ENCODE results near the gene CTXND1.
"Not testable (repeated sequence)": the region's sequence is repeated elsewhere in the genome, so short reads cannot be mapped to it uniquely, and the experiment has no call there.

Gene CTXND1

DNA sequence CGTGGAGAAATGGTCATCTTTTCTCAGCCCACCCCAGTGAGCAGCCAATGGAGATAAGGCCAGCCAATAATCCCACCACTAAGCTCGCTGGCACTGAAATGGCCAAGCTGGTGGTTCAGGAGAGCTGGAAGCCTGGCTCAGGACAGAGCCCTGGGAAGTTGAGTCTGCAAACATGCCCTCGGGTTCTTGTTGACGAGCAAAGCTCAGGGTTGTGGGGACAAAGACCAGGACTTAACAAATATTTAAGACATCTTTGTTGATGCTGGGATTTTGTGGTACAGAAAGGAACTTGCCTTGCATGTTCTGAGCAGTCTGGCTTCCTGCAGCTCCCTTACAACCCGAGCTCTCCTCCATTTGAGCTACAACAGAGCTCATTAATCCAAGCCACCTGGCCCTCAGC is 94.8 kb downstream of the CTXND1 start:
- DNase-seq (ENCODE audit: low read depth) = no peak

DNA sequence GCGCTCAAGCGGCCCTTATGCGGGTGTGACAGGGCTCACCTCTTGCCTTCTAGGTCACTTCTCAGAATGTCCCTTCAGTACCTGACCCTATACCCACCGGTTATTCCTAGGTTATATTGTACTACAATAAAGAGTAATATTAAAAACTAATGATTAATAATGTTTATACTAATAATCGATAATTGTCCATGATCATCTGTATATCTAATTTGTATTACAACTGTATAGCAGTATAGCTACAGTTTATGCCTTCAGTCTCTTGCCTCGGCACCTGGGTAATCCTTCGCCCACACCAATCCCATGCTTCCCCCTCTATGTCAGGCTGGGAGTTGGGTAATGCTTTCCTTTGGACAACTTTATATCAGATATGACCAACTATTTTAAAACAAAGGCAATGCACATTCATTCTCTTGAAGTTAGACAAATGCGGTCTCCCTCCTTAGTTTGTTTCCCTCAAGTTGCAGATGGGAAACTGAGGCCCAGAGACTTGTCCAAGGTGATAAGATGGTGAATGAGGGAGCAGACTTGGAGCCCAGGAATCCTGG is 95.8 kb downstream of the CTXND1 start:
- DNase-seq (ENCODE audit: low read depth) = no peak

DNA sequence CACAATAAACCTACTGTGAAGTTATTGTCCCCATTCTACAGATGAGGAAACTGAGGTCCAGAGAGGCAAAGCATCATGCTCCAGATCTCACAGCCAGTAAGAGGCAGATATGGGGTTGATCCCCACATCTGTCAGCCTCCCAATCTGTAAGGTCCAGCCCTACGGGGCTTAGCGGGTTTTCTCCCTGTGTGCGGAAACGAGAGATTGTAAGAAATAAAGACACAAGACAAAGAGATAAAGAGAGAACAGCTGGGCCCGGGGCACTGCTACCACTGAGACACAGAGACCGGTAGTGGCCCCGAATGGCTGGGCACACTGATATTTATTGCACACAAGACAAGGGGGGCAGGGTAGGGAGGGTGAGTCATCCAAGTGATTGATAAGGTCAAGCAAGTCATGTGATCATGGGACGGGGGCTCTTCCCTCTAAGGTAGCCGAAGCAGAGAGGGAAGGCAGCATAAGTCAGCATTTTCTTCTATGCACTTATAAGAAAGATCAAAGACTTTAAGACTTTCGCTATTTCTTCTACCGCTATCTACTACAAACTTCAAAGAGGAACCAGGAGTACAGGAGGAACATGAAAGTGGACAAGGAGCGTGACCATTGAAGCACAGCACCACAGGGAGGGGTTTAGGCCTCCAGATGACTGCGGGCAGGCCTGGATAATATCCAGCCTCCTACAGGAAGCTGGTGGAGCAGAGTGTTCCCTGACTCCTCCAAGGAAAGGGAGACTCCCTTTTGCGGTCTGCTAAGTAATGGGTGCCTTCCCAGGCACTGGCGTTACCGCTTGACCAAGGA is 96.4 kb downstream of the CTXND1 start:
- DNase-seq (ENCODE audit: low read depth) = not testable (repeated sequence)

DNA sequence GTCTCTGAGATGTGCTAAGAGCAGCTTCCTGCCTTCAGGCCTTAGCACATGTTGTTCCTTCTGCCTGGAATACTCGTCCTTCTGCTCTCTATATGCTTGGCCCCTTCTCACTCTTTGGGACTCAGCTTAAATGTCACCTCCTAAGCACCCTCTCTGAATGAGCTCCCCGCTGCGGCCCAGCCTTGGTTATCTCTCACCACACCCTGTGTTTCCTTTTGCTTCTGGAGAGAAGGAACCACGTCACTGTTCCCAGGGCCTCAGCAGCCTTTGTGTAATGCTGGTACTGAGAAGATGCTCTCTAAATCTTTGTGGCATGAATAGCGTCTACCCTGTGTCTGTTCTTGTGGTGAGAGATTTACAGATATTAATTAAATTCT is 97.0 kb downstream of the CTXND1 start:
- no peak for DNase-seq (ENCODE audit: low read depth)

DNA sequence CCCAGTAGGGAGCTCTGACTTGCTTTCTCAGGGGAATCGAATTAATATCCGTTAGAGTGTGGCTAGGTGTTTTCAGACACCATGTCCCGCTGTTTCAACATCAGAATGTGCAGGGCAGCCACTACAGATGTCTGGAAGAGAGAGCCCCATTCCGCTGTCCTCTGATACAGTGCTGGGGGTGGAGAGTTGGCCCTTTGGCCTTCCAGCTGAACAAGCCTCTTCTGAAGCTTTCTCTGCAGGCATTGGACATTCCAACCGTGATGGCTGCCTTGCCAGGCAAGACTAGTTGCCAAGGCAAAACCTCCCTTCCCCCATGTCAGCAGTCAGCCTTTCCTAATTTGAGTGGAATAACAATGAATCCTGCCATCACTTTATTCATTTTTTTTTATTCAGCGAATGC is 97.7 kb downstream of the CTXND1 start:
- no peak for DNase-seq (ENCODE audit: low read depth)

DNA sequence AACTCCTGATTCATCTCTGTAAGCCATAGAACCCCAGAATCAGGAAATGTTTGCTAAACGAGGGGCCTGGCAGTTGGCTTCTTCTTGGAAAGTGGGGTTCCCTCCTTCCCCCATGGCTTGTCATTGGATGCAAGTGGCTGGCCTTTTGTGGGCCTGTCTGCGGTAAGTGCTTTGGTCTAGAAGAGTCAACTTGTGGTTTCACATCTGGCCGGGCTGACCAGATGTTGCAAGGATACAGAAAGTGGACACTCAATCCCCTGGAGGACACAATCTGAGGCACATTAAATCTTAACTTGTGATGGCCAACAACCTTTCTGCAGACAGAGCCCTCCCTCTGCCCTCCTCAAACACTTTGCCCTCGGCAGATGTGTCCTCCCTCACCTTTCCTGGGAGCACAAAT is 98.1 kb downstream of the CTXND1 start:
- no peak for DNase-seq (ENCODE audit: low read depth)

DNA sequence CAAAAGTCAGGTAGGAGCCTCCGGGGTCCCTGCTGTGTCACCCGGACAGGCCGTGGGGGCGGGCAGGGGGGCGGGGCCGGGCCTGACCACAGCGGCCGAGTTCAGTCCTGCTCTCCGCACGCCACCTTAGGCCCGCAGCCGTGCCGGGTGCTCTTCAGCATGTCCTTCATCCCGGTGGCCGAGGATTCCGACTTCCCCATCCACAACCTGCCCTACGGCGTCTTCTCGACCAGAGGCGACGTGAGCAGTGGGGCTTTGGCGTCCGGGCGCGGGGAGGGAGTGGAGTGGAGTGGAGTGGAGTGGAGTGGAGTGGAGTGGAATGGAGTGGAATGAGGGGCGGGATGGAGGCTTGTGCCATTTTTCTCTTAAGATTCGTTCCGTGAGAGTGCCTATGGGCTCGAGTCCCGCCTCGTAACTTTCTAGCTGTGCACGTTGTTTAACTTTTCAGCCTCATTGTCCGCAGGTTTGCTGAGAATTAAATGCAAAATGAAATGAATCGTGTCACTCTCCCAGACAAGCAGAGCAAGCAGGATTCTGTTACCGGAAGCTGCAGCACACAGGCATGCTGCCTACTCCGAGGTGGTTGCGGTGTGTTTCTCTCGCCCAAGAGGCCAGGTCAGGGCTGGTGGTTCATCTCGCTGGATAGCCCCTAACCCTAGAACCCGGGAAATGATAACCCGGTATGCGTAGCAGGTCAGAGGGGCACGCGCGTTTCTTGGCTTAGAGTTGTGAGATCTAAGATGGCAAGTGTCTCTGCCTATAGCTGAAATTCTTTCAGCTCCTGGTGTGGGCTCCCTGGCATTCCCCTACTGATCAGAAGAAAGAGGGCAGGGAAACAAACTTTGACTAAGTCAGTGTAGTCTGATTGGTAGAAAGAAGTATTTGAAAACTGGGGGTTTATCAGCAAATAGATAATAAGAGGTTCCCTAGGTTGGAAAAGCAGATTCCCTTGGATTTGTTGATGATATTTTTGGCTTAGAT is 98.8 kb downstream of the CTXND1 start, which contains the start of gene FAH:
Gene FAH (plus strand): TSS at position 104 of the 981 bp plus-strand sequence. CDS start 56 bp downstream, at position 160.
- no peak for DNase-seq (ENCODE audit: low read depth)

DNA sequence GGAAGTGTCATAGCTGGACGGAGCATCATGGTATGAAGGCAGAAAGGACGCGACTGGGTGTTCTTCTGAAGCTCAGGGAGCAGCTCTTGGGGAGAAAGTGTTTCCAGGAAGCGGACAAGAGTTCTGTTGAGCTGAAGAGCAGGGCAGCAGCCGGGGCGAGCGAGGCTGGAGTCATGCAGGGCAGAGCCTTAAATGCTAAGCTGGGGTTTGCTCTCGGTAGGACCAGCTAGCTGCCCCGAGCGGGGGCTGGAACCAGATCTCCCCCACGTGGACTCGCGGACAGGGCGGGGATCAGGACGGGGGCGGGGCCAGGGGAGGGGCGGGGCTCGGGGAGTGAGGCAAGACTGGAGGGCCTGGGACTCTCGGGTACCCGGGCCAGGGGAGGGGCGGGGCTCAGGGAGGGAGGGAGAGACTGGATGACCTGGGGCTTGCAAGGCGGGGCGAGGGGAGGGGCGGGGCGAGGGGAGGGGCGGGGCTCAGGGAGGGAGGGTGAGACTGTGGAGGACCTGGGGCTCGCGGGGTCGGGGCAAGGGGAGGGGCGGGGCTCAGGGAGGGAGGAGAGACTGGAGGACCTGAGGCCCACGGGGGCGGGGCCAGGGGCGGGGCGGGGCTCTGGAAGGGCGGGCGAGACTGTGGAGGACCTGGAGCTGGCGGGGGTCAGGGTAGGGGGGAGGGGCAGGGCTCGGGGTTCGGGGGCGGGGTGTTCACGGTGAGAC is 99.7 kb downstream of the CTXND1 start:
- peak; percentile 66 for DNase-seq (ENCODE audit: low read depth)

DNA sequence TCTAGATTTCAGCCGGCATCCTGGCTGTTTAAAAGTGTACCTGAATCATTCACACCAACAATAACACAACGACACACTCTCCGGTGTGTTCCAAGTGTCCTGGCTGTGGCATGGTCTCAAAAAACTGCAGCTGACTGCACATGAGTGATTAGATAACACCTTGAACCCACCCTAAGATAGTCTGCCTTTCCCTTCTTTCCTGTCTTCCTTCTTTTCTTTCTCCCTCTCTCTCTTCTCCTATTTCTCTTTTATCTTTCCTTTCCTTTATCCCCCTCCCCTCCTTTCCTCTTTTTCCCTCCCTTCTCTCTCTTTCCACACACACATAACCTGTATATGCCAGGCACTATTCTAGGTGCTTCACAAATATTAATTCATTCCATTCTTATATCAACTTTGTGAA is 100.4 kb downstream of the CTXND1 start:
- DNase-seq (ENCODE audit: low read depth) = no peak

DNA sequence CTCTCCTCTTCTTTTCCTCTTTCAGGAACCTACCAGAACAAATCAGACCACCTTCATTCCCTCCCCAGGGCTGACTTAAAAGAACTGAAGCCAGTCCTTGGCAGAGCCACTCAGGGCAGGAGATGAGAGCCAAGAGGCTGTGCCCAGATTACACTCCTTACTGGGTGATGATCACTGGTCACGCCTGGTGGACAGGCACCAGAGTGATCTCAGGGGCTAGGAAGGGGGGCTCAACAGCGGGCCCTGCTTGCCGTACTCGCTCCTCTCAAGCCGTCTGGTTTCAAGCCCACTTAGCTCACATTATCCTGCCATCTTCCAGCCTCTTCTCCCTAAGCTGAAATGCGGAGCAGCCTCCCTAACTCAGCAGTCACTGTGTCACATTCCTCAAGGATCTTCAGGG is 100.9 kb downstream of the CTXND1 start:
- DNase-seq (ENCODE audit: low read depth) = no peak
